Sigmoid colon (tissue), 7 donors: ENCODE measurements around the gene LHX6. TPM values are rescaled to one million over a fixed set of nuclear protein-coding genes. Genes with fewer than 3 reads are reported as not detected.

Experiments
- DNase-seq: peaks from one replicate; pipeline ENCODE4 v3.0.0-alpha.2; 2019
- H3K27ac ChIP-seq, 4 donors: fragments of 200-600 bp; sonication (generic); one replicate each; pipeline ENCODE4 v1.5.1; 2016 to 2019; ENCODE audit warnings: mild to moderate bottlenecking in 1 of 4
- H3K27me3 ChIP-seq, 3 donors: fragments of 200-600 bp; sonication (generic); one replicate each; pipeline ENCODE4 v1.5.1; 2019; ENCODE audit warnings: mild to moderate bottlenecking in 1 of 3
- H3K36me3 ChIP-seq, 4 donors: fragments of 200-600 bp; sonication (generic); one replicate each; pipeline ENCODE4 v1.5.1; 2016 to 2019
- H3K4me1 ChIP-seq, 4 donors: fragments of 200-600 bp; sonication (generic); one replicate each; pipeline ENCODE4 v1.5.1; 2017 to 2019
- H3K4me3 ChIP-seq, 4 donors: fragments of 200-600 bp; sonication (generic); one replicate each; pipeline ENCODE4 v1.5.1; 2017 to 2019; ENCODE audit warnings: mild to moderate bottlenecking in 2 of 4, moderate library complexity in 1 of 4
- H3K9me3 ChIP-seq, 4 donors: fragments of 200-600 bp in 3 of 4; sonication (generic) in 3 of 4; one replicate each; pipeline versions ENCODE4 v1.5.1 to v1.6.1; 2013 to 2019
- CTCF ChIP-seq, 4 experiments: fragments of 450-650 bp in 3 of 4; fragments of 200-600 bp in 1 of 4; IDR thresholded peaks; one replicate each; pipeline ENCODE4 v1.5.1; 2016 to 2019; ENCODE audit warnings: antibody characterized with exemption in 4 of 4, mild to moderate bottlenecking in 3 of 4, moderate library complexity in 2 of 4
- EP300 ChIP-seq, 4 donors: sonication (generic); formaldehyde crosslinking; IDR thresholded peaks; one replicate each; pipeline ENCODE4 v1.6.1; 2017; ENCODE audit warnings: antibody characterized with exemption in 4 of 4
- POLR2A ChIP-seq, 2 donors: fragments of 450-650 bp; IDR thresholded peaks; one replicate each; pipeline ENCODE4 v1.6.1; 2016; ENCODE audit warnings: antibody characterized with exemption in 2 of 2, mild to moderate bottlenecking in 2 of 2, moderate library complexity in 2 of 2
- POLR2AphosphoS5 ChIP-seq, 4 donors: sonication (generic); formaldehyde crosslinking; IDR thresholded peaks; one replicate each; pipeline ENCODE4 v1.6.1; 2017; ENCODE audit warnings: antibody characterized with exemption in 4 of 4
- WGBS, 2 donors: extraction: QIAGEN DNeasy Blood & Tissue Kit; methylation state at CpG; one replicate each; pipeline ENCODE4 v1.1.7; 2013; 5-methylcytosine and 5-hydroxymethylcytosine counted together
- intact Hi-C: fragments of 100-400 bp; cut with DNase I; formaldehyde crosslinking; loops from one replicate; pipeline ENCODE4 v1.15.1; 2023
- polyA plus RNA-seq, 3 donors: library from polyadenylated mRNA; stranded (reverse); fragments of 200-250 nt; gene quantifications; one replicate each; pipeline ENCODE4 v1.2.3, GENCODE V29; 2013
- total RNA-seq, 4 donors: library from RNA; depleted of rRNA; stranded (reverse); fragments of >200 nt; gene quantifications; one replicate each; pipeline ENCODE4 v1.1.0, GENCODE V29; 2016
- donor health status: healthy with polysubstance abuse.
- donor health status: Bipolar disorder and iron deficiency.
- donor health status: healthy.

Gene LHX6
- total and polyA plus RNA-seq, 7 donors = 0.46 to 4.7 (median 1.4) TPM

- Histone ChIP-seq H3K36me3 (peaks cover 0 to 25% (median 0%) of the 10 kb centered on the region in 4 donors), H3K27ac (no peak overlapping the region), H3K4me1 (no peaks in the 10 kb centered on the region), H3K4me3 (no peak overlapping the region), H3K27me3 (no peaks in the 10 kb centered on the region), H3K9me3 (no peaks in the 10 kb centered on the region)
- DNase-seq = no peak
- intact Hi-C loops = no loop called here
- no peak for TF ChIP-seq POLR2A (IDR thresholded peaks at IDR 0.05)
- no peak for TF ChIP-seq POLR2AphosphoS5 (IDR thresholded peaks at IDR 0.05)
- TF ChIP-seq EP300 (IDR thresholded peaks at IDR 0.05) = no peak
- TF ChIP-seq CTCF (IDR thresholded peaks at IDR 0.05) = no peak
- 90 to 93% methylated on average over 6 of the region's 6 CpGs for WGBS, 2 donors
These were observed 40.4 kb downstream of the LHX6 start for GRCh38 chr9:122188369-122188768.

GRCh38 chr9:122186777-122187470, 41.8 kb downstream of the LHX6 start:
- no peak for TF ChIP-seq EP300 (IDR thresholded peaks at IDR 0.05)
- TF ChIP-seq POLR2AphosphoS5 (IDR thresholded peaks at IDR 0.05) = no peak
- TF ChIP-seq POLR2A (IDR thresholded peaks at IDR 0.05) = no peak
- TF ChIP-seq CTCF (IDR thresholded peaks at IDR 0.05) = no peak
- WGBS, 2 donors = 83 to 90% methylated on average over 8 of the region's 8 CpGs
- H3K4me1 ChIP-seq = no peaks in the 10 kb centered on the region
- no peaks in the 10 kb centered on the region for H3K9me3 ChIP-seq
- DNase-seq = no peak
- no peak overlapping the region for H3K4me3 ChIP-seq
- peaks cover 0 to 28% (median 0%) of the 10 kb centered on the region in 4 donors for H3K36me3 ChIP-seq
- H3K27ac ChIP-seq = no peak overlapping the region
- H3K27me3 ChIP-seq = no peaks in the 10 kb centered on the region
- intact Hi-C loops = no loop called here

- Histone ChIP-seq H3K27ac (no peak overlapping the region), H3K9me3 (no peaks in the 10 kb centered on the region), H3K4me3 (no peak overlapping the region), H3K36me3 (peaks cover 0 to 29% (median 1%) of the 10 kb centered on the region in 4 donors), H3K4me1 (no peaks in the 10 kb centered on the region), H3K27me3 (no peaks in the 10 kb centered on the region)
- DNase-seq = no peak
- 23 to 74% methylated on average over 5 of the region's 5 CpGs for WGBS, 2 donors
- intact Hi-C loops = no loop called here
- TF ChIP-seq CTCF (IDR thresholded peaks at IDR 0.05) (no peak), POLR2A (IDR thresholded peaks at IDR 0.05) (no peak), EP300 (IDR thresholded peaks at IDR 0.05) (no peak), POLR2AphosphoS5 (IDR thresholded peaks at IDR 0.05) (no peak)
These were observed 42.5 kb downstream of the LHX6 start for GRCh38 chr9:122186301-122186700.

GRCh38 chr9:122184551-122184950, 44.2 kb downstream of the LHX6 start:
- no peaks in the 10 kb centered on the region for H3K9me3 ChIP-seq
- intact Hi-C loops = no loop called here
- TF ChIP-seq EP300 (IDR thresholded peaks at IDR 0.05) (no peak), CTCF (IDR thresholded peaks at IDR 0.05) (no peak), POLR2A (IDR thresholded peaks at IDR 0.05) (no peak), POLR2AphosphoS5 (IDR thresholded peaks at IDR 0.05) (no peak)
- WGBS, 2 donors = 84 to 88% methylated on average over 1 of the region's 1 CpG
- H3K27me3 ChIP-seq = no peaks in the 10 kb centered on the region
- H3K27ac ChIP-seq = no peak overlapping the region
- DNase-seq = no peak
- H3K36me3 ChIP-seq = peaks cover 0 to 27% (median 4%) of the 10 kb centered on the region in 4 donors
- H3K4me1 ChIP-seq = no peaks in the 10 kb centered on the region
- no peak overlapping the region for H3K4me3 ChIP-seq

GRCh38 chr9:122183501-122183900, 45.3 kb downstream of the LHX6 start:
- no peaks in the 10 kb centered on the region for H3K9me3 ChIP-seq
- peaks cover 0 to 31% (median 6%) of the 10 kb centered on the region in 4 donors for H3K36me3 ChIP-seq
- no peak overlapping the region for H3K4me3 ChIP-seq
- no peaks in the 10 kb centered on the region for H3K27me3 ChIP-seq
- 74 to 82% methylated on average over 7 of the region's 7 CpGs for WGBS, 2 donors
- no peak for DNase-seq
- no peak overlapping the region for H3K27ac ChIP-seq
- no peaks in the 10 kb centered on the region for H3K4me1 ChIP-seq
- intact Hi-C loops = no loop called here
- TF ChIP-seq CTCF (IDR thresholded peaks at IDR 0.05) (no peak), POLR2A (IDR thresholded peaks at IDR 0.05) (no peak), POLR2AphosphoS5 (IDR thresholded peaks at IDR 0.05) (no peak), EP300 (IDR thresholded peaks at IDR 0.05) (no peak)
